H1 (cell line): ENCODE data around the gene TMEM181. TPM values are rescaled to one million over a fixed set of nuclear protein-coding genes. Genes with fewer than 3 reads are reported as not detected.

Source experiments
- ATF3 ChIP-seq: IDR thresholded peaks from 2 replicates; pipeline ENCODE4 v1.6.1; 2011; ENCODE audit warnings: low read depth, mild to moderate bottlenecking, low read length; ENCODE audit not compliant: insufficient read depth
- BRCA1 ChIP-seq: IDR thresholded peaks from 2 replicates; pipeline ENCODE4 v1.6.1; 2012; ENCODE audit warnings: low read depth, low read length, improper control_type of control experiment
- CHD7 ChIP-seq: fragments of 300-600 bp; sonication (generic); IDR thresholded peaks from 2 replicates; pipeline ENCODE4 v1.7.1; 2012; ENCODE audit warnings: low read length, moderate library complexity, mild to moderate bottlenecking, inconsistent platforms; ENCODE audit not compliant: insufficient replicate concordance
- KDM1A ChIP-seq: fragments of 200-600, 300-600 bp; sonication (generic); IDR thresholded peaks from 2 replicates; pipeline ENCODE4 v1.7.1; 2016; ENCODE audit warnings: mild to moderate bottlenecking, low read length, borderline replicate concordance
- MAFK ChIP-seq: IDR thresholded peaks from 2 replicates; pipeline ENCODE4 v1.6.1; 2012; ENCODE audit warnings: low read depth, mild to moderate bottlenecking, improper control_type of control experiment, low read length
- SIN3A ChIP-seq, 2 experiments: IDR thresholded peaks in 1 of 2; conservative IDR thresholded peaks in 1 of 2; 2 replicates each; pipeline ENCODE4 v1.6.1; 2011 to 2012; ENCODE audit warnings: low read length in 2 of 2, improper control_type of control experiment in 1 of 2, low read depth in 1 of 2, mild to moderate bottlenecking in 1 of 2
- SIRT6 ChIP-seq: IDR thresholded peaks from one replicate; pipeline ENCODE4 v1.7.1; 2012; ENCODE audit warnings: low read length, inconsistent platforms
- USF2 ChIP-seq: IDR thresholded peaks from 2 replicates; pipeline ENCODE4 v1.6.1; 2011; ENCODE audit warnings: low read length, improper control_type of control experiment
- YY1 ChIP-seq: IDR thresholded peaks from 2 replicates; pipeline ENCODE4 v1.6.1; 2011; ENCODE audit warnings: low read depth, mild to moderate bottlenecking, low read length
- ZNF274 ChIP-seq: IDR thresholded peaks from 2 replicates; pipeline ENCODE4 v1.7.0; 2012; ENCODE audit warnings: low read length, borderline replicate concordance; ENCODE audit errors: extremely low read depth
- polyA plus RNA-seq, 7 experiments: library from polyadenylated mRNA; depleted of rRNA in 3 of 7; stranded (reverse) in 5 of 7; unstranded in 2 of 7; fragments of >200 nt in 5 of 7; fragments of 200-250 nt in 2 of 7; gene quantifications; 1 replicate in 5 of 7; 2 replicates in 1 of 7; 4 replicates in 1 of 7; pipeline versions ENCODE4 v1.2.1 to v1.2.3, GENCODE V29; 2011 to 2013; ENCODE audit warnings: missing spikeins in 2 of 7, mixed read lengths in 2 of 7
- total RNA-seq: library from RNA; stranded (reverse); fragmentation: NEBNext Ultra II Directional; extraction: Animal tissue kit (Norgen Biotek cat#: 25700); gene quantifications from 2 replicates; pipeline ENCODE4 v1.2.1, GENCODE V29; 2021

Gene TMEM181
- total and polyA plus RNA-seq, 2 of the 8 experiments (the other 6 are each of a cell fraction or from before 2014, with no cell fraction given): 8.6 to 19.0 TPM

- TF ChIP-seq CHD7 (no peak), YY1 (no peak), SIN3A (conservative IDR thresholded peaks at IDR 0.05 in 1 of 2, IDR thresholded peaks at IDR 0.05 in 1 of 2; ENCODE audit: low read depth in 1 of 2, low read length in 2 of 2) (no peak), BRCA1 (no peak), USF2 (no peak), MAFK (no peak), ZNF274 (no peak), ATF3 (no peak), KDM1A (no peak), SIRT6 (no peak)
Observed at GRCh38 chr6:158640519-158640918, 80.6 kb downstream of the TMEM181 start (continued).
